BE2C (cell line): Measurements from ENCODE around the gene VPS37C. TPM values are rescaled to one million over a fixed set of nuclear protein-coding genes. Genes with fewer than 3 reads are reported as not detected.
"Not testable (repeated sequence)": the region's sequence is repeated elsewhere in the genome, so short reads cannot be mapped to it uniquely, and the experiment has no call there.

Source experiments
- DNase-seq: peaks from one replicate; pipeline ENCODE4 v3.0.0-alpha.2; 2020
- H3K27me3 ChIP-seq: fragments of 250-450 bp; sonication (Bioruptor Pico); 2 replicates; pipeline ENCODE4 v1.5.1; 2020; ENCODE audit warnings: mild to moderate bottlenecking
- H3K36me3 ChIP-seq: fragments of 250-450 bp; sonication (Bioruptor Pico); 2 replicates; pipeline ENCODE4 v1.5.1; 2020; ENCODE audit warnings: mild to moderate bottlenecking
- H3K4me1 ChIP-seq: fragments of 250-450 bp; sonication (Bioruptor Pico); 2 replicates; pipeline ENCODE4 v1.5.1; 2020
- H3K4me3 ChIP-seq: 2 replicates; pipeline ENCODE4 v1.5.1; 2011; ENCODE audit warnings: low read depth, low read length
- H3K9me3 ChIP-seq: fragments of 250-450 bp; sonication (Bioruptor Pico); 2 replicates; pipeline ENCODE4 v1.5.1; 2020
- CTCF ChIP-seq: IDR thresholded peaks from 2 replicates; pipeline ENCODE4 v1.5.1; 2012; ENCODE audit warnings: mild to moderate bottlenecking, low read depth, low read length
- polyA plus RNA-seq: library from polyadenylated mRNA; unstranded; fragments of >200 nt; gene quantifications from one replicate; pipeline ENCODE4 v1.2.1, GENCODE V29; 2012; ENCODE audit warnings: low read depth, missing spikeins; ENCODE audit not compliant: insufficient read length, insufficient read depth

Gene VPS37C
- 7.4 TPM for polyA plus RNA-seq

GRCh38 chr11:61161190-61162091 is at the start of gene VPS37C:
Gene VPS37C (minus strand): TSS chr11:61161426. CDS start chr11:61138829, 22,597 bp downstream.
- no peaks in the 10 kb centered on the region for H3K4me1 ChIP-seq
- DNase-seq: peak; percentile 87
- H3K4me3 ChIP-seq: peak within 1 kb of the TSS; percentile 64
- no peaks in the 10 kb centered on the region for H3K36me3 ChIP-seq
- H3K27me3 ChIP-seq: no peaks in the 10 kb centered on the region
- no peaks in the 10 kb centered on the region for H3K9me3 ChIP-seq
- TF ChIP-seq CTCF: no peak

GRCh38 chr11:61210629-61211028 is 49.4 kb upstream of the VPS37C start:
- DNase-seq, H3K9me3 ChIP-seq, H3K27me3 ChIP-seq, H3K36me3 ChIP-seq, H3K4me1 ChIP-seq, H3K4me3 ChIP-seq: not testable (repeated sequence)

GRCh38 chr11:61207636-61208310 is 46.5 kb upstream of the VPS37C start:
- H3K9me3 ChIP-seq, H3K4me3 ChIP-seq, H3K4me1 ChIP-seq, DNase-seq, H3K36me3 ChIP-seq, H3K27me3 ChIP-seq: not testable (repeated sequence)

GRCh38 chr11:61204502-61205059 is 43.4 kb upstream of the VPS37C start:
- not testable (repeated sequence) for H3K4me1 ChIP-seq, H3K9me3 ChIP-seq, DNase-seq, H3K27me3 ChIP-seq, H3K36me3 ChIP-seq, H3K4me3 ChIP-seq

GRCh38 chr11:61203873-61204272 is 42.6 kb upstream of the VPS37C start:
- H3K27me3 ChIP-seq, DNase-seq, H3K4me1 ChIP-seq, H3K36me3 ChIP-seq, H3K4me3 ChIP-seq, H3K9me3 ChIP-seq: not testable (repeated sequence)

GRCh38 chr11:61202950-61203746 is 41.9 kb upstream of the VPS37C start, which contains the start of gene PGA3:
Gene PGA3 (plus strand): TSS chr11:61203515. CDS start chr11:61203565, 50 bp downstream.
- H3K4me3 ChIP-seq, H3K9me3 ChIP-seq, H3K4me1 ChIP-seq, H3K27me3 ChIP-seq, DNase-seq, H3K36me3 ChIP-seq: not testable (repeated sequence)

- no peaks in the 10 kb centered on the region for H3K27me3 ChIP-seq
- no peaks in the 10 kb centered on the region for H3K4me1 ChIP-seq
- no peaks in the 10 kb centered on the region for H3K36me3 ChIP-seq
- no peaks in the 10 kb centered on the region for H3K9me3 ChIP-seq
- no peak for TF ChIP-seq CTCF
- no peak for DNase-seq
- no peak overlapping the region for H3K4me3 ChIP-seq
These were observed 40.2 kb upstream of the VPS37C start for GRCh38 chr11:61201476-61201875.

- H3K4me3 ChIP-seq: no peak overlapping the region
- H3K27me3 ChIP-seq: no peaks in the 10 kb centered on the region
- TF ChIP-seq CTCF: no peak
- H3K36me3 ChIP-seq: no peaks in the 10 kb centered on the region
- no peaks in the 10 kb centered on the region for H3K9me3 ChIP-seq
- no peaks in the 10 kb centered on the region for H3K4me1 ChIP-seq
- DNase-seq: no peak
These were observed 37.8 kb upstream of the VPS37C start for GRCh38 chr11:61198948-61199523.
